Mesendoderm (in vitro differentiated cells): Measurements from ENCODE around the gene IRAK4.

Source experiments
- DNase-seq: peaks from one replicate; pipeline ENCODE4 v3.0.0; 2013
- H2AK5ac ChIP-seq: 2 replicates; pipeline ENCODE4 v1.6.1; 2013; ENCODE audit warnings: low read length, inconsistent platforms
- H2BK120ac ChIP-seq: 2 replicates; pipeline ENCODE4 v1.6.1; 2013; ENCODE audit warnings: low read depth, mild to moderate bottlenecking, low read length, moderate library complexity, mixed read lengths
- H2BK15ac ChIP-seq: replicated peaks from 2 replicates; pipeline ENCODE4 v1.6.1; 2013; ENCODE audit warnings: low read depth, mild to moderate bottlenecking, moderate library complexity
- H2BK5ac ChIP-seq: 2 replicates; pipeline ENCODE4 v1.6.1; 2013; ENCODE audit warnings: low read length, inconsistent platforms
- H3K18ac ChIP-seq: 2 replicates; pipeline ENCODE4 v1.6.1; 2013; ENCODE audit warnings: mild to moderate bottlenecking, low read length, mixed read lengths
- H3K23ac ChIP-seq: one replicate; pipeline ENCODE4 v1.6.1; 2013; ENCODE audit warnings: low read length
- H3K27ac ChIP-seq: 2 replicates; pipeline ENCODE4 v1.5.1; 2013; ENCODE audit warnings: low read depth, mild to moderate bottlenecking, inconsistent platforms, low read length, moderate library complexity
- H3K27me3 ChIP-seq: 2 replicates; pipeline ENCODE4 v1.6.1; 2013; ENCODE audit warnings: low read length, control low read depth, mild to moderate bottlenecking, inconsistent platforms; ENCODE audit not compliant: insufficient read depth, poor library complexity
- H3K36me3 ChIP-seq: 2 replicates; pipeline ENCODE4 v1.6.1; 2013; ENCODE audit warnings: low read length, inconsistent platforms; ENCODE audit not compliant: control insufficient read depth, insufficient read depth
- H3K4ac ChIP-seq: one replicate; pipeline ENCODE4 v1.6.1; 2013; ENCODE audit warnings: low read depth, mild to moderate bottlenecking, low read length, moderate library complexity
- H3K4me1 ChIP-seq: 2 replicates; pipeline ENCODE4 v1.6.1; 2013; ENCODE audit warnings: low read depth, low read length, inconsistent platforms; ENCODE audit not compliant: control insufficient read depth
- H3K4me2 ChIP-seq: 2 replicates; pipeline ENCODE4 v1.6.1; 2013; ENCODE audit warnings: low read length
- H3K4me3 ChIP-seq: 2 replicates; pipeline ENCODE4 v1.5.1; 2013; ENCODE audit warnings: mild to moderate bottlenecking, low read length
- H3K56ac ChIP-seq: one replicate; pipeline ENCODE4 v1.6.1; 2013; ENCODE audit warnings: low read length
- H3K79me1 ChIP-seq: 2 replicates; pipeline ENCODE4 v1.6.1; 2013; ENCODE audit warnings: low read length, inconsistent platforms
- H3K79me2 ChIP-seq: 2 replicates; pipeline ENCODE4 v1.6.1; 2013; ENCODE audit warnings: mild to moderate bottlenecking, low read length; ENCODE audit not compliant: control insufficient read depth, insufficient read depth
- H3K9ac ChIP-seq: 2 replicates; pipeline ENCODE4 v1.6.1; 2013; ENCODE audit warnings: low read length, inconsistent platforms
- H4K5ac ChIP-seq: one replicate; pipeline ENCODE4 v1.6.1; 2013; ENCODE audit warnings: low read length
- H4K8ac ChIP-seq: one replicate; pipeline ENCODE4 v1.6.1; 2013; ENCODE audit warnings: low read depth, mild to moderate bottlenecking, control low read depth, low read length, moderate library complexity
- WGBS: extraction: QIAGEN DNeasy Blood & Tissue Kit; methylation state at CpG from one replicate; pipeline ENCODE4 v1.1.7; 2013; ENCODE audit warnings: low lambda C conversion rate, missing lambda C conversion rate; ENCODE audit not compliant: insufficient coverage; ENCODE audit errors: extremely low coverage; 5-methylcytosine and 5-hydroxymethylcytosine counted together

The IRAK4 gene

DNA sequence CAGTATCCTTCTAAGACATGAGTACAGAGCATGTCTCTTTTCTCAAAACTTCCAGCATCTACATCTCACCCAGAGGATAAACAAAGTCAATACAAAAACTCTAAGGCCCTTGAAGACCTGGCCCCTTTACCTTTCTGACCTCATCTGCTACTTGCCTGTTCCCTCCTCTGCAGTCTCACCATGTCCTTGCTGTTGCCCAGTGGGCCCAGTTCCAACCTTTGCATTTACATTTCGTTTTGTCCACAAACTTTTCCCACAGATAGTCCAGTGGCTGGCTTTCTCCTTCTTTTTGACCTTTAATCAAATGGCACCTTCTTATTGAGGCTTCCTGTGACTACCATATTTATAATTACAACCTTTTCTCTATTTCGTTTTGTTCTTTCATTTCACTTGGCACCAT lies 1.6 kb downstream of the IRAK4 start:
- no peak overlapping the region for H3K23ac ChIP-seq
- no peaks in the 10 kb centered on the region for H3K36me3 ChIP-seq
- H3K27me3 ChIP-seq, result no peaks in the 10 kb centered on the region
- H4K8ac ChIP-seq, result no peak overlapping the region
- H3K9ac ChIP-seq, result no peak overlapping the region
- H3K56ac ChIP-seq, result peak overlapping the region; percentile 9
- no peak overlapping the region for H3K4me3 ChIP-seq
- H3K4me1 ChIP-seq, result no peaks in the 10 kb centered on the region
- no peaks in the 10 kb centered on the region for H3K79me2 ChIP-seq
- H4K5ac ChIP-seq, result no peak overlapping the region
- H3K4me2 ChIP-seq, result no peak overlapping the region
- peaks cover 4% of the 10 kb centered on the region for H3K79me1 ChIP-seq
- H3K27ac ChIP-seq, result no peak overlapping the region
- H3K18ac ChIP-seq, result no peak overlapping the region
- H2BK120ac ChIP-seq, result no peak overlapping the region
- H3K4ac ChIP-seq, result no peak overlapping the region
- no peak overlapping the region for H2BK5ac ChIP-seq
- WGBS, result no CpG with 5 or more reads among the region's 2 CpGs
- no peak overlapping the region for H2BK15ac ChIP-seq
- no peak for DNase-seq
- H2AK5ac ChIP-seq, result no peak overlapping the region

GRCh38 chr12:43761500-43761899 lies 2.7 kb downstream of the IRAK4 start:
- H3K27me3 ChIP-seq, result no peaks in the 10 kb centered on the region
- H3K23ac ChIP-seq, result no peak overlapping the region
- H3K79me1 ChIP-seq, result peaks cover 4% of the 10 kb centered on the region
- H2AK5ac ChIP-seq, result no peak overlapping the region
- no peak overlapping the region for H2BK120ac ChIP-seq
- no peak for DNase-seq
- no peaks in the 10 kb centered on the region for H3K36me3 ChIP-seq
- no peak overlapping the region for H2BK15ac ChIP-seq
- H3K4me3 ChIP-seq, result no peak overlapping the region
- H4K5ac ChIP-seq, result no peak overlapping the region
- no peak overlapping the region for H4K8ac ChIP-seq
- H3K9ac ChIP-seq, result no peak overlapping the region
- no peak overlapping the region for H3K4ac ChIP-seq
- H2BK5ac ChIP-seq, result no peak overlapping the region
- no peak overlapping the region for H3K27ac ChIP-seq
- H3K4me1 ChIP-seq, result no peaks in the 10 kb centered on the region
- no peak overlapping the region for H3K56ac ChIP-seq
- no peak overlapping the region for H3K4me2 ChIP-seq
- H3K79me2 ChIP-seq, result no peaks in the 10 kb centered on the region
- H3K18ac ChIP-seq, result no peak overlapping the region

- no peak overlapping the region for H3K27ac ChIP-seq
- no peaks in the 10 kb centered on the region for H3K79me2 ChIP-seq
- no peak overlapping the region for H2BK15ac ChIP-seq
- H2BK120ac ChIP-seq, result no peak overlapping the region
- H3K4me3 ChIP-seq, result no peak overlapping the region
- H3K79me1 ChIP-seq, result peaks cover 4% of the 10 kb centered on the region
- H3K56ac ChIP-seq, result no peak overlapping the region
- H3K4me2 ChIP-seq, result no peak overlapping the region
- no peaks in the 10 kb centered on the region for H3K36me3 ChIP-seq
- no peak overlapping the region for H4K5ac ChIP-seq
- H3K18ac ChIP-seq, result peak overlapping the region; percentile 28
- DNase-seq, result peak; percentile 72
- no peak overlapping the region for H3K23ac ChIP-seq
- H2AK5ac ChIP-seq, result no peak overlapping the region
- no peaks in the 10 kb centered on the region for H3K4me1 ChIP-seq
- no peak overlapping the region for H3K9ac ChIP-seq
- H4K8ac ChIP-seq, result no peak overlapping the region
- H3K27me3 ChIP-seq, result no peaks in the 10 kb centered on the region
- no peak overlapping the region for H3K4ac ChIP-seq
- H2BK5ac ChIP-seq, result no peak overlapping the region
Measured at GRCh38 chr12:43762596-43762995, 3.8 kb downstream of the IRAK4 start.

- H3K4me2 ChIP-seq, result no peak overlapping the region
- H3K27me3 ChIP-seq, result no peaks in the 10 kb centered on the region
- DNase-seq, result peak; percentile 22
- no peak overlapping the region for H3K9ac ChIP-seq
- H2BK15ac ChIP-seq, result no peak overlapping the region
- no peak overlapping the region for H4K8ac ChIP-seq
- H4K5ac ChIP-seq, result no peak overlapping the region
- H3K79me2 ChIP-seq, result no peaks in the 10 kb centered on the region
- H3K4me3 ChIP-seq, result no peak overlapping the region
- no peak overlapping the region for H3K4ac ChIP-seq
- H3K36me3 ChIP-seq, result no peaks in the 10 kb centered on the region
- no peak overlapping the region for H2AK5ac ChIP-seq
- H2BK120ac ChIP-seq, result no peak overlapping the region
- H3K23ac ChIP-seq, result no peak overlapping the region
- peaks cover 2% of the 10 kb centered on the region for H3K79me1 ChIP-seq
- no peaks in the 10 kb centered on the region for H3K4me1 ChIP-seq
- no peak overlapping the region for H3K27ac ChIP-seq
- no peak overlapping the region for H2BK5ac ChIP-seq
- H3K18ac ChIP-seq, result no peak overlapping the region
- H3K56ac ChIP-seq, result no peak overlapping the region
Measured at GRCh38 chr12:43763769-43764168, 5.0 kb downstream of the IRAK4 start.

- Histone ChIP-seq H3K27ac (no peak overlapping the region), H4K8ac (no peak overlapping the region), H4K5ac (no peak overlapping the region), H2BK5ac (no peak overlapping the region), H3K27me3 (no peaks in the 10 kb centered on the region), H3K9ac (no peak overlapping the region), H2AK5ac (no peak overlapping the region), H2BK120ac (no peak overlapping the region), H3K79me2 (no peaks in the 10 kb centered on the region), H3K4me2 (no peak overlapping the region), H3K79me1 (peaks cover 2% of the 10 kb centered on the region), H3K4me1 (no peaks in the 10 kb centered on the region), H3K56ac (no peak overlapping the region), H3K4me3 (no peak overlapping the region), H3K4ac (no peak overlapping the region), H2BK15ac (no peak overlapping the region), H3K18ac (no peak overlapping the region), H3K23ac (no peak overlapping the region), H3K36me3 (no peaks in the 10 kb centered on the region)
- DNase-seq, result no peak
Measured at GRCh38 chr12:43764528-43764927, 5.8 kb downstream of the IRAK4 start.

DNA sequence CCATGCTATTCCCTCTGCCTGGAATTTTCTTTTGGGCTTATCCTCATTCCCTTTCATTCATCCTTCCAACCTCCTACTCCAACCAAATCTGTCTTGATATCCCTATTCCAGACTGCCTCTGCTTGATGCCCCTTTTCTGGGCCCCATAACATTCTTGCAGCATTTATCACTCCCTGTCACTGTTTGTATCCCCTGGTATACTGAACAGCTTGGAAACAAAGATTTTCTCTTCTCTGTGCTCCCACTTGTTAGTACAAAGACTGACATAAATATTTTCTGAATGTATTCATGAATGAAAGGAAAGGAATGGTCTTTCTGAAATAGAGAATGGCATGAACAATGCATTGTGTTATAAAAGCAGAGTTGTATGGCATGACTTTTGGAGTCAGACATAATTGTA lies 7.5 kb downstream of the IRAK4 start:
- DNase-seq, result peak; percentile 7
- no peak overlapping the region for H4K8ac ChIP-seq
- no peak overlapping the region for H3K18ac ChIP-seq
- no peaks in the 10 kb centered on the region for H3K27me3 ChIP-seq
- no peaks in the 10 kb centered on the region for H3K79me2 ChIP-seq
- no peak overlapping the region for H3K27ac ChIP-seq
- H4K5ac ChIP-seq, result no peak overlapping the region
- H3K56ac ChIP-seq, result no peak overlapping the region
- no peaks in the 10 kb centered on the region for H3K4me1 ChIP-seq
- no peak overlapping the region for H3K4ac ChIP-seq
- no peak overlapping the region for H2BK5ac ChIP-seq
- H3K9ac ChIP-seq, result no peak overlapping the region
- H3K4me2 ChIP-seq, result no peak overlapping the region
- H3K79me1 ChIP-seq, result no peaks in the 10 kb centered on the region
- no peaks in the 10 kb centered on the region for H3K36me3 ChIP-seq
- H3K4me3 ChIP-seq, result no peak overlapping the region
- H3K23ac ChIP-seq, result no peak overlapping the region
- no peak overlapping the region for H2AK5ac ChIP-seq
- H2BK15ac ChIP-seq, result no peak overlapping the region
- no peak overlapping the region for H2BK120ac ChIP-seq
